GM20000 (cell line): Measurements from ENCODE around the gene MID2.
"Not testable (repeated sequence)": the region's sequence is repeated elsewhere in the genome, so short reads cannot be mapped to it uniquely, and the experiment has no call there.

Experiments
- DNase-seq: peaks from one replicate; pipeline ENCODE4 v3.0.0; 2012; ENCODE audit warnings: low spot score
- TF ChIP-seq, protein P1 (sequence below): IDR thresholded peaks from 2 replicates; pipeline ENCODE4 v1.5.1; 2012; ENCODE audit warnings: mild to moderate bottlenecking, control low read depth; ENCODE audit errors: extremely low read depth, missing control alignments

Gene MID2

DNA sequence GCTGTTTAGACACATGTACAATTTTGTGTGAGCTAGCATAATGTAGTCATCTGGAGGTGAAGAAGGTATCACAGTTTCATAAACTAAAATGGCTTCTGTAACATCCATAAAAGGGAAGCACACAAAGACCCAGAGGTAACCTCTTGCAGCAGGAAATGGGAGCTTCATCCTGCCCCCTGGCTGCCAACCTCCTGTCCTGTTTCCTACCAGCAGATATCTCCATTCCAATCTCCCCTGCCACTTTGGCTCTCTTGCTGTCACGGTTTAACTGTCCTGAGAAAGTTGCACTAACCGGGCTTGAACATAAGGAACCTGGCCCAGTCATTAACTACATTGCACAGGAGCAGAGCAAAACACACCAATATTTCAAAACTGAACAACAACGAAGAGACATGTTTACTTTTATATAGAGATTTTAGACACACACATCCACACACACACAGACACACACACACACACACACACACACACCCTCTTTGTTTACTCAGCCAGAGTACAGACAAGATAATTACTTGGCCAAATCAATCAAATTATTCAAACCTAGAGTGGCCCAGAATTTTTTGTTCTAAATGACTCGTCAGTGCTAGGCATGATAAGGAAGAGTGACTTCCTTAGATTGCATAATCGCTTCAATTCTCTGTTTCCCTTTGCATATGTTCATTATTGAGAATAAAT, 24.2 kb downstream of the MID2 start:
- TF ChIP-seq, protein P1, sequence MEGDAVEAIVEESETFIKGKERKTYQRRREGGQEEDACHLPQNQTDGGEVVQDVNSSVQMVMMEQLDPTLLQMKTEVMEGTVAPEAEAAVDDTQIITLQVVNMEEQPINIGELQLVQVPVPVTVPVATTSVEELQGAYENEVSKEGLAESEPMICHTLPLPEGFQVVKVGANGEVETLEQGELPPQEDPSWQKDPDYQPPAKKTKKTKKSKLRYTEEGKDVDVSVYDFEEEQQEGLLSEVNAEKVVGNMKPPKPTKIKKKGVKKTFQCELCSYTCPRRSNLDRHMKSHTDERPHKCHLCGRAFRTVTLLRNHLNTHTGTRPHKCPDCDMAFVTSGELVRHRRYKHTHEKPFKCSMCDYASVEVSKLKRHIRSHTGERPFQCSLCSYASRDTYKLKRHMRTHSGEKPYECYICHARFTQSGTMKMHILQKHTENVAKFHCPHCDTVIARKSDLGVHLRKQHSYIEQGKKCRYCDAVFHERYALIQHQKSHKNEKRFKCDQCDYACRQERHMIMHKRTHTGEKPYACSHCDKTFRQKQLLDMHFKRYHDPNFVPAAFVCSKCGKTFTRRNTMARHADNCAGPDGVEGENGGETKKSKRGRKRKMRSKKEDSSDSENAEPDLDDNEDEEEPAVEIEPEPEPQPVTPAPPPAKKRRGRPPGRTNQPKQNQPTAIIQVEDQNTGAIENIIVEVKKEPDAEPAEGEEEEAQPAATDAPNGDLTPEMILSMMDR = no peak
- no peak for DNase-seq

DNA sequence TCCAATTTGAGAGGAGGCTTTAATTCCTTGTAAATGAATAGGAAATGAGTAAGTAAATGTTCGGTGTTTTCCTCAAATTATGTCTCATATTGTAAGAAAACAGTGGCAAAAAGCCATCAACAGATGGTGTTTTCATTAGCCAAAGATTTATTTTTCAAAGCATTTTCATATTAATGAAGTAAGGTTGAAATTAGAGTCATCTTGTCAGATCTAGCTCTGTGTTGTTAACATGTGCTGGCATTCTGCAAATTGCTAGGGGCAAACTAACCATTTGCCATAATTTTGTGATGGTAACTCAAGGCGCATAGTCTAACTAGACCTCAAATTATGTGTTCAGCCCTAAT, 24.7 kb downstream of the MID2 start:
- TF ChIP-seq, protein P1 = no peak
- no peak for DNase-seq

DNA sequence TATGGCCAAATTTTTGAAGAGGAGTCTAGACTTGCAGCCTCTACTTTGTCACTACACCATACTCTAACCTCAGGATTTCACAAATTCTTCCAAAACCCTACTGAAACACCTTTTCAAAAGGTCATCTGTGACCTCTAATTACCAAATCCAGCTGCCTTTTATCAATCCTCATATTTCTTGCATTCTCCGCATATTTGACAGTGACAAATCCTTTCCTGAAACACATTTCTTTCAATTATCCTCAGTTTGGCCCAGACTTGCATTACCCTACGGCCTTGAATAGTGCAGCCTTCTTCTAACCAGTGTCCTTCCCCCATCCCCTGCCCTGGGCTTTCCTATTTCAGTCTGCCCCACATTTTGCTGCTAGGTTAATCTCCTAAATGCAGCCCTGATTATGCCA, 25.5 kb downstream of the MID2 start:
- DNase-seq = no peak
- TF ChIP-seq, protein P1 = no peak

DNA sequence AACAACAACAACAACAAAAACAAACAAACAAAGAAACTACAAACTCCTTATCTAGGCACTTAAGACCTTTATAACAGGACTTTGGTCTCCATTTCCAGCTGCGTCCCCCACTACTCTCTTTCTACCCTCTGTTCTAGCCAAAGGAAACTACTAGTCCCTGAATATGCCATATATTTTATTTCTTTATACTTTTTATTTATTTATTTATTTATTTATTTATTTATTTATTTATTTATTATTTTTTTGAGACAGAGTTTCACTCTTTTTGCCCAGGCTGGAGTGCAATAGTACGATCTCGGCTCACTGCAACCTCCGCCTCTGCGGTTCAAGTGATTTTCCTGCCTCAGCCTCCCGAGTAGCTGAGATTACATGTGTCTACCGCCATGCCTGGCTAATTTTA, 26.0 kb downstream of the MID2 start:
- DNase-seq = not testable (repeated sequence)

DNA sequence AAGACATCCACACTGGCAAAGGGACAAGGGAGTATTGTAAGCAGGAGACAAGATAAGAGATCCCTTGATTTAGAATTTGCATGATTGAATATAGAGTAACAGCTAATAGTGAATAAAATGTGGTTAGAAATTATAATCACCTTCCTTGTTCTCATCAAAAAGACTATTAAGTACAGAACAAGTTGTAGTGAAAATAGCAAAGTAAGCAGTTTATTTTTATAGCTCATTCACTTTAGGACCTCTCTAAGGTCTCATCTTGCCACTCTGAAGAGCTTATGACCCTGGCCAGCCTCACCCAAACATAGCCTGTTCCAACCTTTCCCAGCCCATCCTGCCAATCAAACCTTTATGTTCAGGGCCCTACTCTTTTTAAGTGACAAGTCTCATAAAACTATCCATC, 30.6 kb downstream of the MID2 start:
- no peak for DNase-seq
- TF ChIP-seq, protein P1 = no peak

DNA sequence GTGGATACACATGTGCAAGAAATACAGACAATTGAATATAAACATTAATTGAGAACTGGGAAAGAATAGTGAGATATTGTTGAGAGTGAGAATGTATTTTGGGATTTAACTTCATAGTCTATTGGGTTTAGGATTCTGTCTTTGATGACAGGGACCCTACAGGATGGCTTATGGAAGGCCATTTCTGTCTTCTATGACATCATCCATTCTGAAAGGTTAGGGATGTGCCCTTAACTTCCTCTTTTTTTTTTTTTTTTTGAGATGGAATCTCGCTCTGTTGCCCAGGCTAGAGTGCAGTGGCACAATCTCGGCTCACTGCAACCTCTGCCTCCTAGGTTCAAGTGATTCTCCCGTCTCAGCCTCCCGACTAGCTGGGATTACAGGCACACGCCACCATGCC, 31.4 kb downstream of the MID2 start:
- DNase-seq = not testable (repeated sequence)

DNA sequence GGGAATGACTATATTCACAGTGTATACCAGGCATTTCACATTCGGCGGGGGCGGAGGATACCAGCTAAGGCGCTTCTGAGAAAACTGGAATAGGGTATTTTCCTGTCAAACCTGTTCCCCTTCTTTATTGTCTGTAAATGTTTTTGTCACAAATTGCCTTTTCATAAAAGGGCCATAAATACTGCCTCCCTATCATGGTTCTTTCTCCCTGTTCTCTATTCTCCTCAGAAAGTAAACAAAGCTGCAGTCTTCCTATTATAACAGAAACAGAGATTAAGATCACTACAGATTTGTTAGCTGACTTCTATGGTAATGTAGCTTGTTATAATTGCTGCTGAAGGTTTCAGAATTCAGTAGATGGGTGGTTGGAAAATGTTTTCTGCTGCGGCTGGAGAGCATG, 32.2 kb downstream of the MID2 start:
- TF ChIP-seq, protein P1 = no peak
- no peak for DNase-seq

DNA sequence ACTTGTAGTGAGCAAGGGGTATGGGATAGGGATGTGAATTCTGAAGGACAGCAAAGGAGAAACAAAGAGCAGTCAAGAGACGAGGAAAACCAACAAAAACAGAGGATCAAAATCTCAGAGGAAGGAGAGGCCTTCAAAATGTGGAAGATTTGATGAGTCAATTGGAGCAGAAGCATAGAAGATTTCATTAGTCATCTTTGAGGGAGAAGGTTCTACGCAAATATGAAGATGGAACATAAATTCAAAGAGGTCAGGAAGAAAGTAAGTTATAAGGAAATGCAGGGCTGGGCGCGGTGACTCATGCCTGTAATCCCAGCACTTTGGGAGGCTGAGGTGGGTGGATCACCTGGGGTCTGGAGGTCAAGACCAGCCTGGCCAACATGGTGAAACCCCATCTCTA, 35.4 kb downstream of the MID2 start:
- no peak for DNase-seq
- TF ChIP-seq, protein P1 = no peak
